K562 (cell line): ENCODE data around the gene MEIG1. TPM values are rescaled to one million over a fixed set of nuclear protein-coding genes. Genes with fewer than 3 reads are reported as not detected.

Experiments
- BCLAF1 ChIP-seq, 2 experiments: fragments of 450-650 bp in 1 of 2; IDR thresholded peaks; 2 replicates each; pipeline ENCODE4 v1.6.1; 2011 to 2017; ENCODE audit warnings: low read depth in 2 of 2, antibody characterized with exemption in 1 of 2, borderline replicate concordance in 1 of 2, low read length in 1 of 2, mild to moderate bottlenecking in 1 of 2, mixed read lengths in 1 of 2; ENCODE audit not compliant: control insufficient read depth in 1 of 2
- CBX5 ChIP-seq: IDR thresholded peaks from 2 replicates; pipeline ENCODE4 v1.6.1; 2014; ENCODE audit warnings: low read depth, borderline replicate concordance
- CC2D1A ChIP-seq: fragments of 450-650 bp; IDR thresholded peaks from 2 replicates; pipeline ENCODE4 v1.6.1; 2017; ENCODE audit warnings: mild to moderate bottlenecking
- CREB5 ChIP-seq: fragments of 250-450 bp; sonication (Bioruptor Pico); IDR thresholded peaks from 2 replicates; pipeline ENCODE4 v1.5.0; 2020; ENCODE audit warnings: mild to moderate bottlenecking
- CUX1 ChIP-seq: fragments of 200-800 bp; sonication (Bioruptor generic); IDR thresholded peaks from 2 replicates; pipeline ENCODE4 v1.6.1; 2016; ENCODE audit warnings: missing genetic modification characterization, missing compliant biosample characterization
- HOXB6 ChIP-seq: fragments of 250-450 bp; sonication (Bioruptor Pico); IDR thresholded peaks from 2 replicates; pipeline ENCODE4 v1.5.1; 2022; ENCODE audit warnings: mild to moderate bottlenecking, borderline replicate concordance
- RNF219 ChIP-seq: fragments of 250-450 bp; sonication (Bioruptor Pico); IDR thresholded peaks from 2 replicates; pipeline ENCODE4 v1.5.0; 2022; ENCODE audit warnings: mild to moderate bottlenecking
- ZNF140 ChIP-seq: fragments of 250-450 bp; sonication (Bioruptor Pico); IDR thresholded peaks from 2 replicates; pipeline ENCODE4 v1.8.0; 2021; ENCODE audit warnings: moderate library complexity, mild to moderate bottlenecking, inconsistent platforms
- ZNF586 ChIP-seq: fragments of 450-650 bp; formaldehyde crosslinking; conservative IDR thresholded peaks from 2 replicates; pipeline ENCODE4 v1.4.0; 2020; ENCODE audit warnings: mild to moderate bottlenecking, moderate library complexity
- ZNF717 ChIP-seq: fragments of 250-450 bp; sonication (Bioruptor Pico); IDR thresholded peaks from 2 replicates; pipeline ENCODE4 v1.5.0; 2021
- polyA plus RNA-seq, 8 experiments: library from polyadenylated mRNA; depleted of rRNA in 4 of 8; stranded (reverse) in 5 of 8; unstranded in 3 of 8; fragments of >200 nt; fragmentation: Nextera tagmentation in 2 of 8; fragmentation: Illumina TruSeq in 1 of 8; extraction: Ambion mirVana in 2 of 8; extraction: Trizol in 1 of 8; gene quantifications; 2 replicates each; pipeline versions ENCODE4 v1.2.1 to v1.2.3, GENCODE V29; 2011 to 2014; ENCODE audit warnings: inconsistent platforms in 1 of 8, missing spikeins in 1 of 8
- total RNA-seq, 7 experiments: library from RNA; depleted of rRNA in 6 of 7; stranded (reverse); fragments of >200 nt in 6 of 7; fragmentation: Illumina TruSeq in 2 of 7; extraction: Trizol in 2 of 7; gene quantifications; 2 replicates each; pipeline versions ENCODE4 v1.2.1 to v1.2.3, GENCODE V29; 2011 to 2021; ENCODE audit warnings: low replicate concordance in 1 of 7

Gene MEIG1
- total and polyA plus RNA-seq, 9 of the 15 experiments (the other 6 are each of a cell fraction or from before 2014, with no cell fraction given) = 0.19 to 1.7 (median 0.54) TPM; not detected in 3

GRCh38 chr10:14954001-14954770 is 5.0 kb upstream of the MEIG1 start, which contains the start of gene DCLRE1C (continued):
- TF ChIP-seq CUX1 (CRISPR knock-in tag) (no peak), ZNF717 (CRISPR knock-in tag) (no peak), CBX5 (0 out of 2 replicates have a peak, but pooled peaks have one; percentile 18), RNF219 (CRISPR knock-in tag) (no peak), BCLAF1 (IDR thresholded peaks at IDR 0.05; ENCODE audit: borderline replicate concordance in 1 of 2, control insufficient read depth in 1 of 2, low read depth in 2 of 2, low read length in 1 of 2) (0 out of 4 replicates have a peak, but pooled peaks of 1 of the 2 experiments have one; percentile 35), ZNF140 (CRISPR knock-in tag) (no peak), ZNF586 (no peak), HOXB6 (CRISPR knock-in tag) (no peak), CREB5 (CRISPR knock-in tag) (no peak), CC2D1A (no peak)
